ENCODE measurements around the gene TTC31.
"Not testable (repeated sequence)": the region's sequence is repeated elsewhere in the genome, so short reads cannot be mapped to it uniquely, and the experiment has no call there.

The TTC31 gene

DNA sequence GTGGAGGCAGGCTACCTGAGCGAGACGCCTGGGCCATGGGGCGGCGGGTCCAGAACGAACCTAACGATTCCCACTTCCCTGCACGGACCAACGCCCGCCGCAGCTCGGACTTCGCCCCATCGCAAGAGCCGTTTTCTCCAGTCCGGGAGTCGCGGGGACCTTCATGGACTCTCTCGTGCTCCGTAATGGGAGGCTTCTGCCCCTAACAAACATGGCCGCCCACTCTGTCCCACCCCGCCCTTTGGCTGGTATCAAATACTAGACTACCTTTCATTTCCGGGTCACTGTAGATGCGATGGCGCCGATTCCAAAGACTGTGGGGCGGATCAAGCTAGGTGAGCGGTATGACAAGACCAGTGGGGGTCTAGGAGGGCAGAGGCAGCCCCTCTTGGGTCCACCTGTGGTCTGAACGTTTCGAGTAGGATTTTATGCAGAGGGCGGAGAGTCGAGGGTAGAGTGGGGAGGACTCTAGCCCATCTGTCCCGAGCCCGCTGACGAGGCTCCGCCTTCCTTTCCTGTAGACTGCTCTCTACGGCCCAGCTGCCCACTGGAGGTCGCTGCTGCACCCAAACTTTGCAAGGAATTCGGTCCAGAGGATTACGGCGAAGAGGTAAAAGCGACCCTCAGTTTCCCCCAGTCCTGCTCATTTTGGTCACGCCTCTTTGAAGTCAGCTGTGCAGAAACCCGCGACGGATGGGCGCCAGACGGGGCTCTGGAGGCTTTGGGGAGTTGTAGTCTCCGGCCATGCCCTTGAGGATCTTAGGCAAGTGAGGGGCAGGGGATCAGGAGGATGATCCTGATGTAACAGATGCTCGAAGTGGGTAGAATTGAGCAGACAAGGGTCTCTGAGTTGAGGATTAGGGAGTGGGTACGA is at the start of gene TTC31, which contains the start of gene CCDC142:
Gene TTC31, plus strand, starts transcription at position 281 of the 874 bp plus-strand sequence. Its CDS starts 15 bp downstream, at position 296.
Gene CCDC142, minus strand, starts transcription at position 198 of the 874 bp plus-strand sequence. Its CDS starts 161 bp downstream, at position 37.
- peak; percentile 96 for DNase-seq
- in situ Hi-C loops (cut with MboI; ENCODE audit: low pct_unique_long_range_greater_than_20kb, low sequenced_read_pairs): loop anchor here (10.0 kb wide), 1 partner anchor 112 kb away; no protein-coding TSS in a partner anchor

DNA sequence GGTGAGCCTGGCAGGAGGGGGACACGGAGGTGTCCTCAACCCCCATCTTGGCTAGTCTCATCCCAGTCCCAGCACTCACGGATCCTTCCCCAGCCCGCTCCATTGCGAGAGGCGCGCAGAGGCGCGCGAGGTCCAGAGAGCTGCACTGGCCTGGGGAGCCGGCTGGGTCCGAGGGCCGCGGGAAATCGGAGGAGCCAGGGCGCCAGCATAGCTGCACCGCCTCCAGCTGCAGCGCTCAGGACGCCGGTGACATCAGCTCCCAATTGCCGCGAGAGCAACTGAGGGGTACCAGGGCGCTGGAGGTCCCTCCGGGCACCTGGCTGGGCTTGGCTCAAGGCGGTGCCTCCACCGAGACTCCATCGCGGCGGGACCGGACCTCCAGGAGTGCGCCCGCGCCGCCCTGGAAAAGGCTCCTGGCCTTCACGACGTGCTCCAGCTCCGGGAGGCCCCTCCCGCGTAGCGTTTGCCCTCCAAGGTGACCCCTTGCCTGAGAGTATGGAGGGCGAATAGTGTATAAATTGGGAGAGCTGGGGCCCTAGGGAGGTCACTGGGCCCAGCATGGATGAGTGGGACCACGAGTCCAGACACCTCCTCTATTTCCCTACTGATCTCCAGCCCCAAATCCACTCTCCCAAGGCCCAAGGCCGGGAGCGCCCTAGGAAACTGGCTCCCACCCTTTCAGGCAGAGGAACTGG is 46.6 kb upstream of the TTC31 start:
- in situ Hi-C loops (cut with MboI; ENCODE audit: low pct_unique_long_range_greater_than_20kb, low sequenced_read_pairs): no loop called here
- no peak for DNase-seq

DNA sequence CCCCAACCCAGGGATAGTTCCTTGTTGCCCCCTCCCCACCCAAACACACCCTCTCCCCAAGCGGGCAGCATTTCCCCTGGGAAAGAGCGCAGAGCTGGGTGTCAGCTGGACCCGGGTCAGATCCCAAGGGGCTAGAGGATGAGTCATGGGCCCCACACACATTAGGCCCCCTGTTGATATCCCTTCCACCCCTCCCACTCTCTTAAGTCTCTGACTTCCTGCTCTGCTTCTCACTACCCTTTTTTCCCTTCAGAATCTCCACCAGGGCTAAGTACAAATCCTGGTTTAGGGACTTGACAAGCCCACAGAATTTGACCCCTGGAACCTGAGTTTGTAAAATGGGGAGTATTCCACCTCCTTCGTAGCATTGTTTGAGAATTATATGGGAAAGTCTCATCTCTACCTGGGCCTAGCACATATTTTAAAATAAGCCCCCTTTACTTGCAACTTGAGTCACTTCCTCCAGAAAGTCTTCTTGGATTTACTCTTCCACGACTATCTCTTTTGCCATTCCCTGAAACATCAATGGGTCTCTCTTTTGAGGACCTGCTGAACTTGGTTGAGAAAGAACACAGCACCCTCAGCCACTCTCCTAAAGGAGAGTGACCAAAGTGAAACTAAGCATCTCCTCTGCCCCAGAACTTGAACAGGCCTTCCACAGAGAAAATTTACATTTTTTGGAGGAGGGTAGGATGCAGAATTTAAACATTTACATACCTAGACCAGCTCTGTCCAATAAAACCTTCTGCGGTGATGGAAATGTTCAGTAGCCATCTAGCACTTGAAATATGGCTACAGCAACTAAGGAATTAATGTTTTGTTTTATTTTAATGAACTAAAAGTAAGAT is 45.8 kb upstream of the TTC31 start:
- DNase-seq: no peak
- in situ Hi-C loops (cut with MboI; ENCODE audit: low pct_unique_long_range_greater_than_20kb, low sequenced_read_pairs): no loop called here

DNA sequence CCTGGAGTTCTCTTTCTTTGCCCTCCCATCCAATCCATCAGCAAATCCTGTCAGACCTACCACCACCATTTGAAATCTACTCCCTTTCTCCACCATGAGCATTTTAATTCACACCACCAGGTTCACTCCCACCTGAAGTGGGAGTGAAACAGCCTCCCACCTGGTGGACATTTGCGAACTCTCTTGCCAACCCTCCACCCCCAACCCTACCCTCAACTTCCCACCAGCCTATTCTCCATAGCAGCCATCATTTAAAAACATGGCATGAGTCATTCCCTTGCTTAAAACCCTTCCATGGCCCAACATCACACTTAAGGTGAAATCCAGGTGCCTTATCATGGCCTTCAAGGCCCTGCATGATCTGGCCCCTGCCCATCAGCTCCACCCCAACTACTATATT is 44.6 kb upstream of the TTC31 start:
- in situ Hi-C loops (cut with MboI; ENCODE audit: low pct_unique_long_range_greater_than_20kb, low sequenced_read_pairs): no loop called here

DNA sequence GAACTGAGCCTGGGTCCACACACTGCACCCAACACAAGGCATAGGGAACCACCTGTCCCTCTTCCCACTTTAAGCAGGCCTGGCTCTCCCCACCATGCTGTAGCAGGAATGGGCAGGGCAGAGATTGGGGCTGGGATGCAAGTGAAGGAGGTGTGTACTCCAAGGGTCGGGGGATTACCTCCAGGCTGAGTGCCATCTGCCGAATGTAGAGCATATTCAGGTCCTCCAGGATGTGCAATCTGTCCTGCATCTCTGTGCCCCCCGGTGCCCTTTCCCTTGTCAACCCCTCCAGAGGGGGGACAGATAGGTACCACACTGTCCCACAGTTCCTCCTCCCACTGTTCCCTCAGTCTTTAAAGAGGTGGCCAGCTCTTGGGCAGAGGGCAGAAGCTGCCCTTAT is 43.5 kb upstream of the TTC31 start:
- in situ Hi-C loops (cut with MboI; ENCODE audit: low pct_unique_long_range_greater_than_20kb, low sequenced_read_pairs): no loop called here
- DNase-seq: no peak

More for the DNA sequence above, 44.6 kb upstream of the TTC31 start:
- DNase-seq: no peak

DNA sequence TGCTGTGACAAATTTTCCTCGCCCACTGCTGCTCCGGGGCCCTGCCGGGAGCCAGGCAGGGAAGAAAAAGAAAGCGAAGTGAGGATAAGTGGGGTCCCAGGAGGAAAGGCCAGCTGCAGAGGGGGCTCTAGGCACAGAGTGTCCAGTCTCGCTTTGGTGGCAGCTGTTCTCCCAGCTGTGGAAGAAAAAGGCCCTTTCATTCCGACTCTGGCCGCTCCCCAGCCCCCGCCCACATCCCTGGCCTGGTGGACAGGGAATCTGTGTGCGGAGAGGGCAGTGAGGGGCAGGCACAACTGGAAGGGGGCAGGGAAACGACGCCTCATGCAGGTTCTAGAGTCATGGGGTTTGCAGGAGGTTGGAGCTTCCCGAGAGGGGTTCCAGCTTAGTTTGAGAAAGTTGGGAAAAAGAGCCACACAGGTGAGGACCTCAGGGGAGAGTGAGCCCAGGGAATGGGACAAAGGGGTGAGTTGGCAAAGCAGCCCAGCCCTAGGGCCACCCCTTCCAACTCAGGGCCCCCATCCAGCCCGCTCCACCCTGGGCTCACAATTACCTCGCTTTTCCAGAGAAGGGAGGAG is 43.0 kb upstream of the TTC31 start:
- DNase-seq: no peak
- in situ Hi-C loops (cut with MboI; ENCODE audit: low pct_unique_long_range_greater_than_20kb, low sequenced_read_pairs): no loop called here

DNA sequence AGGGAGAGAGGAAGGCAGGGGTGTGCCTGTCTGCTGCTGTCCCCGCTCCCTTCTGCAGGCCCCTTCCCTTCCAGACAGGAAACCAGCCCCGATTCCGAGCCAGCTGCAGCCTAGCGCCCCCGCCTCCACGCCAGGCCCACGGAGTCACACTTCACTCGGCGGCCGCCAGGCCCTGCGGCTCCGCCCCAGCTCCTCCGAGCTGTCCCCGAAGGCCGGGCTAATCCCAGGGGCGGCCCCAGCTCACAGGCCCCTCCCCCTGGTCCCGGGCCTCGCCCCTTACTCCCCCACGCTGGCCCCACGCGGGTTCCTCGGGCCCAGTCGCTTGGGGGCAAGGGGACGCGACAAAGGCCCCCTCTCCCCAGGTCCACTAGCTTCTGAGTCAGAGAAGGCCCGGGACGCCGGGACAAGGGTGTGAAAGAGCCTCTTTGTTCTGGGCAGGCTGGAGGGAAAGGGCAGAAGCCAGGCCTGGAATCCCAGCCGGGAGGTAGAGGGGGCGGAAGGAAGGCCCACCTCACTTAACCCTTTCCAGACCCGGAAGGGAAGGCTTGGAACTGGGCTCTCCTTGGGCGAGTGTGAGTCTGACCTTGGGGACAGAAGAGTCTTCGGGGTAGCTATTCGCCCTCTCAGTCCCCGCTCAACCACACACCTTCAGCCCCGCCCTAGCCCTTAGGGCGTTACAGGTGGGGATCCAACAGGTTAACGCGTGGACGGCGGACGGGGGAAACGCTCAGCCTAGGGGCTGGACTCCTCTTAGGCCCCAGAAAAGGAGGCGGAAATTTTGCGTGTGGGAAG is 42.3 kb upstream of the TTC31 start:
- peak; percentile 93 for DNase-seq
- in situ Hi-C loops (cut with MboI; ENCODE audit: low pct_unique_long_range_greater_than_20kb, low sequenced_read_pairs): no loop called here

DNA sequence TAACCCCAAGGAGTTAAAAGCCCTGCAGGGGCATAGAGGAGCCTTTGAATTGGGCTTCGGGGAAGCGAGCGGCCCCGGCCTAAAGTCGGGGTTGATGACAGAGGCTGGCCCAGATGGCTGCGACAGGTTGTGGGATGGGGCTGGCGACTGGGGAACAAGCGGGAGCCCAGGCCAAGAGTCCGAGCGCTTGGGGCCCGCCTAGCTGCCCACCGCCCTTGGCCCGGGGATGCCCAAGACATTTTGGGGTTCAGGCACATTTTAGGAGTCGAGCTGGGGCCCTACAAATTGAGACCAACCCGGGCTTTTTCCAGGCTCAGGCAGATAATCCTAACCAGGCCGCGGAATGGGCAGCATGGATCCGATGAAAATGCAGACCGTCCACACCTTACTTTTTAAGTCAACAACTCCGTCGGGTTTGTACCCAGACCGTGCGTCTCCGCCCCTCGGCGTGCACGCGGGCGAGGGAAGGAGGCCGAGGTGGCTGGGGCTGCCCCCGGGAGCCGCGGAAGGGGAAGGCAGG is 41.7 kb upstream of the TTC31 start:
- DNase-seq: no peak
- in situ Hi-C loops (cut with MboI; ENCODE audit: low pct_unique_long_range_greater_than_20kb, low sequenced_read_pairs): no loop called here

DNA sequence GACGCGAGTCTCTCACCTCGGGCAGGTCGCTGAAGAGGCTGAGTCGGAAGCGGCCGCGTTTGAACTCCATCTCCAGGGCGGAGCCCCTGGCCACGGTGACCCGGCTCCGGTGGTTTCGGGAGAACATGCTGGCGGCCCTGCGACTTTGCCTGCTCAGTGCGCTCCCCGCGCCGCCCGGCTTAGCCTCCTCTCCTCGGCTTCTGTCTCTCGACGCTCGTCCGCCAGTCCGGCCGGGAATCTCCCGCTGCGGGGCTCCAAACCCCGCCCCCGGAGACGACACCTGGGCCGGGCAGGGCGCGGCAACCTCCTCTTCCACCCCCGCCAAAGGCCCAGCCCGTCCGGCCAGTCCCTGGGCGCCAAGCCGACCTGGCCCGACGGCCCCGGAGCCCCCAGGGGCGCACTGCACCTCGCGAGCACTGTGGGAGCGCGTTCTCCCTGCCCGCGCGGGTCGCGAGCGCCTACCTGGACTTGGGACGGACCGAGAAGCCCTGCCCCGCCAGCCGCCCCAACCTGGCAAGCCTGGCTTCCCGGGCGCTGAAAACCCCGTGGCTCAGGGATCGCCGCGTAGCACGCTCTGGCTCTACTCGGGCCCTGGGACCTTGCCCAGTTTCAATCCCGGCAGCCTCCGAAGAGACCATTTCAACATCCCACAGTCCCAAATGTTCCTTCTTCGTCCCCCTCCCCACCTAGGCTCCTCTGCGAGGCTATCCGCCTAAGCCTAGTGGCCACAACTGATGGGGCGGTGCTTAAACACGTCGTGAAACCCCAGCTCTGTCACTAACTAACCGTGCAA is 41.0 kb upstream of the TTC31 start, which contains the start of gene RTKN:
Gene RTKN, minus strand, starts transcription at position 248 of the 793 bp plus-strand sequence. Its CDS starts 121 bp downstream, at position 127.
- in situ Hi-C loops (cut with MboI; ENCODE audit: low pct_unique_long_range_greater_than_20kb, low sequenced_read_pairs): no loop called here
- no peak for DNase-seq

DNA sequence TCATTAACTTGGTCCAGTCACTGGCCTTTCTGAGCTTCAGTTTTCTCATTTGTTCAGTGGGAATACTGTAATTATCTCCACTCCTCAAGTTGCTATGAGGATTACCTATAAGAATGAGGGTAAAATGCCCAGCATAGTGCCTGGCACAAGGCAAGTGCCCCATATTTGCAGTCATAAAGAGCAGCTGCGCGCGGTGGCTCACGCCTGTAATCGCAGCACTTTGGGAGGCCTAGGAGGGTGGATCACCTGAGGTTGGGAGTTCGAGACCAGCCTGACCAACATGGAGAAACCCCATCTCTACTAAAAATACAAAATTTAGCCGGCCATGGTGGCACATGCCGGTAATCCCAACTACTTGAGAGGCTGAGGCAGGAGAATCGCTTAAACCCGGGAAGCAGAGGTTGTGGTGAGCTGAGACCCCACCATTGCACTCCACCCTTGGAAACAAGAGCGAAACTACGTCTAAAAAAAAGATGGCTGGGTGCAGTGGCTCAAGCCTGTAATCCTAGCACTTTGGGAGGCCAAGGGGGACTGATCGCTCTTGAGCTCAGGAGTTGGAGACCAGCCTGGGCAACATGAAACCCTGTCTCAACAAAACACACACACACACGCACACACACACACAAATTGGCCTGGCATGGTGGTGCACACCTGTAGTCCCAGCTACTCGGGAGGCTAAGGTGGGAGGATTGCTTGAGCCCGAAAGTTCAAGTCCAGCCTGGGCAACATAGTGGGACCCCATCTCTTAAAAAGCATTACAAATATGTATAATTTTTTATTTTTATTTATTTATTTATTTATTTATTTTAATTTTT is 40.2 kb upstream of the TTC31 start:
- in situ Hi-C loops (cut with MboI; ENCODE audit: low pct_unique_long_range_greater_than_20kb, low sequenced_read_pairs); DNase-seq: not testable (repeated sequence)

DNA sequence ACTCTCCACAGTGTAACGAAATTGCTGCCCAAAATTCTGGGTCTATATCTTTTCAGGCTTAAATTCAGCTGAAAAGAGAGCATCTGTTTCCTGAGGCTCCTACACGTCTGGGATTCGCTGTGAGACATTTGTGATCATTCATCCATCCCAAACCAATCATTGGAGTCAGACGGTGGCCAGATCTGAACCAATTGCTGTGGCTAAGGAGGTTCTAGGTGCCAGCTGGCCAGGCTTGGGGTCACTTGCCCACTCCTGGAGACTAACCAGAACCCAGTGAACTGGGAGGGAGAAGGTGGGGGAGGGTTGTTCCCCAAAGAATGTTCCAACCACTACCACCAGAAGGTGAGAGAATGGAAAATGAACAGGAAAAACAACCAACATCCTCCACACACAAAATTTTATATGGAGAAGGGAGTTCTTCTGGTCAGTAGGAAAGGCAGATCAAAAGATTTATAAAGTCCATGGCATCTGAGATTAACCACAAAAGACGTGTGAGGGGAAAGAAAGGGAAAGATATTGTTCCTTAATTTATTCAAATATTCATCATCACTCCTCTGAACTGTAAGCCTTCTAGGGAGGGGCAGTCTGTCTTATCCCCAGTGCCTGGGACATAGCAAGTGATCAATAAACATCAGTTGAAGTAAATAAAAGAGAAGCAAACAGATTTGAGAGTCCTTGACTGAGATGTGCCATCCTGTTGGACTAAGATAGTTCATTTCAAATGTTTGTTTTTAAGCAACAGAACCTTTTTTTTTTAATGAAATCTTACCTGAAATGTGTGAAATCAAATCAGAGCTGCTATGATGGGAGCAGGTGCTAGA is 38.2 kb upstream of the TTC31 start:
- in situ Hi-C loops (cut with MboI; ENCODE audit: low pct_unique_long_range_greater_than_20kb, low sequenced_read_pairs): no loop called here

DNA sequence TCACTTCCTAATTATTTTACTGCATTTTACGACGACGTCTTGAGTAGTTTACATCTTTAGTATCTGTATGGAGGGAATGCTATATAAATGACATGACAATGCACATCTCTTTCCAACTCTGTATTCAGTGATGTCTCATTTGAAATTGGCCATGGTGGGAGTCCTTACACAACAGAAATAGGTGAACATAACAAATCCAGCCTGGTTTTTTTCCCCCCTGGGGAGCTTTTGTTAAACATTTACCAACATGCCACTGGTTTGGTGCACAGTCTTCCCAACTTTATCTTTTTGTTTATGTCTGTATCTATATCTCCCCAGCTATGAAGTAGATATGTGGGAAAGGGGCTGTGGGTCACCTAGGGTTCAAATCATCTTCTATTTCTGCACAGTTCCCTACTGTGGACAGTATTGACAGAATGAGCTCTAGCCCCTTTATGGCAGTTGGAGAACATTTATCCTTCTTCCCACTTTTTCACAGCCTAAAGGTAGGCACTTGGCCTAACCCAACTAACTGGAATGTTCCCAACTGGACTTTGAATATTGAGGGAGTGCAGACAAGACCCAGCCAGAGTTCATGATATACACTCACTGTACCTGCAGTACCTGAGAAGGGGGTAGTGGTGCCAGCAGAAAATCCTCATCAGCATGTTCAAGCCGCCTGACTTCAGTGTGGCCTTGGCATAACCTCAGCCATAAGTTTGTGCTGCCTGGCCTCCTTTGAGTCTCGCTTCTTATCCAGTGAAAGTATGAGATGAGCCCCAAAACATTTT is 35.5 kb upstream of the TTC31 start:
- in situ Hi-C loops (cut with MboI; ENCODE audit: low pct_unique_long_range_greater_than_20kb, low sequenced_read_pairs): no loop called here
- DNase-seq: no peak

More for the DNA sequence above, 38.2 kb upstream of the TTC31 start:
- no peak for DNase-seq

DNA sequence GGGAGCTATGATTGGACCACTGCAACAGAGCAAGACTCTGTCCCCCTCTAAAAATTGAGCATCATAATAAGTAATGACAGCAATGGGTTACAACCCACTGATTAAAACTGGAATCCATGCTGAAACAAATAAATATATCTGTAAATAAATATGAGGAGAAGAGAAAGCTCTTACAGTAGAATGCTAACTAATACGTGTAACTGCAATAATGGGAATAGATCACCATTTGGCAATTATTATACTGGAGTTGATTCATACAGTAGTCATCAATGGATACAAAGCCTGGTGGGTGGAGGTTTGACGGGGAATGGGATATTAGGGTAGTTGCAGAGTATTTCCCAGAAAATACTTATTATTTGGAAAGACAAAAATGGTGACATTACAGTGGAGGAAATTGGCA is 34.1 kb upstream of the TTC31 start:
- DNase-seq: no peak
- in situ Hi-C loops (cut with MboI; ENCODE audit: low pct_unique_long_range_greater_than_20kb, low sequenced_read_pairs): no loop called here

DNA sequence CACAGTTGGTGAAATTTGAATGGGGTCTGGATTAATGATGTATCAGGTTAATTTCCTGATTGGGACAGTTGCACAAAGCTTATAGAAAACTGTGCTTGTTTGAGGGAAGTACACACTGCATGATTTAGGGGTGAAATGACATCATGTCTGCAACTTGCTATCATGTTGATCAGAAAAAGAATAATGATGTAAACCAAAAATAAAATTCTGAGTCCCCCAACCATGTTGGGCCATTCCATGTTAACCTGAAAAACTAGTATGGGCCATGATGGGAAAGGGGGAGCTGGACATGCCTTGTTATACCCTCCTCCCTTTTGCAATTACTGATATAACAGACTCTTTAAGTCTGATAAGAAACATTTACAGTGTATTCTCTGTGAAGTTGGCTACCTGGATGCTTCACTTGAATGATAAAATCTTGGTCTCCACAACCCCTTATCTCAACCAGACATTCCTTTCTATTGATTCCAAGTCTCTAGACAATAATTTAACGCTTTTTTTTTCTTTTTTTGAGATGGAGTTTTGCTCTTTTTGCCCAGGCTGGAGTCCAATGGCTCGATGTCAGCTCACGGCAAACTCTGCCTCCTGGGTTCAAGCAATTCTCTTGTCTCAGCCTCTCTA is 32.2 kb upstream of the TTC31 start:
- in situ Hi-C loops (cut with MboI; ENCODE audit: low pct_unique_long_range_greater_than_20kb, low sequenced_read_pairs): no loop called here
- no peak for DNase-seq
